Osteoblast (primary cell): ENCODE data around the gene ASIP. TPM values are rescaled to one million over a fixed set of nuclear protein-coding genes. Genes with fewer than 3 reads are reported as not detected.
"Not testable (repeated sequence)": the region's sequence is repeated elsewhere in the genome, so short reads cannot be mapped to it uniquely, and the experiment has no call there.

Source experiments
- DNase-seq: peaks from one replicate; pipeline ENCODE4 v3.0.0; 2011; ENCODE audit warnings: low spot score, mixed read lengths; ENCODE audit not compliant: insufficient read length; ENCODE audit errors: missing footprints
- H2AFZ ChIP-seq: 2 replicates; pipeline ENCODE4 v1.6.0; 2011; ENCODE audit warnings: mild to moderate bottlenecking, low read length
- H3K27ac ChIP-seq: 2 replicates; pipeline ENCODE4 v1.5.1; 2011; ENCODE audit warnings: mild to moderate bottlenecking, low read depth, low read length, moderate library complexity
- H3K27me3 ChIP-seq: 2 replicates; pipeline ENCODE4 v1.6.0; 2012; ENCODE audit warnings: mild to moderate bottlenecking, control low read depth, inconsistent platforms, low read length, moderate library complexity; ENCODE audit not compliant: insufficient read depth
- H3K36me3 ChIP-seq: 2 replicates; pipeline ENCODE4 v1.5.1; 2011; ENCODE audit warnings: mild to moderate bottlenecking, low read length, control low read depth, moderate library complexity; ENCODE audit not compliant: insufficient read depth
- H3K4me1 ChIP-seq: 2 replicates; pipeline ENCODE4 v1.5.1; 2011; ENCODE audit warnings: mild to moderate bottlenecking, low read length, control low read depth, moderate library complexity; ENCODE audit not compliant: insufficient read depth
- H3K4me2 ChIP-seq: 2 replicates; pipeline ENCODE4 v1.6.0; 2011; ENCODE audit warnings: mild to moderate bottlenecking, low read length; ENCODE audit not compliant: insufficient read depth
- H3K4me3 ChIP-seq: fragments of 200-600 bp; sonication (generic); 3 replicates; pipeline ENCODE4 v1.5.1; 2012; ENCODE audit warnings: mild to moderate bottlenecking, low read length, inconsistent platforms; ENCODE audit not compliant: insufficient read depth
- H3K79me2 ChIP-seq: 2 replicates; pipeline ENCODE4 v1.6.0; 2012; ENCODE audit warnings: mild to moderate bottlenecking, low read length, control low read depth, inconsistent platforms; ENCODE audit not compliant: insufficient read depth
- H3K9me3 ChIP-seq: 2 replicates; pipeline ENCODE4 v1.5.1; 2011; ENCODE audit warnings: low read depth, low read length, control low read depth
- H4K20me1 ChIP-seq: 2 replicates; pipeline ENCODE4 v1.6.0; 2012; ENCODE audit warnings: mild to moderate bottlenecking, low read length, control low read depth; ENCODE audit not compliant: insufficient read depth
- total RNA-seq: library from RNA; depleted of rRNA; stranded (reverse); fragments of >200 nt; gene quantifications from 2 replicates; pipeline ENCODE4 v1.2.3, GENCODE V29; 2012
- TF ChIP-seq, protein P1 (sequence below): IDR thresholded peaks from 2 replicates; pipeline ENCODE4 v1.5.1; 2011; ENCODE audit warnings: mild to moderate bottlenecking, low read depth, low read length, moderate library complexity; ENCODE audit errors: extremely low read depth

The ASIP gene
- total RNA-seq, 1 donor: not detected

DNA sequence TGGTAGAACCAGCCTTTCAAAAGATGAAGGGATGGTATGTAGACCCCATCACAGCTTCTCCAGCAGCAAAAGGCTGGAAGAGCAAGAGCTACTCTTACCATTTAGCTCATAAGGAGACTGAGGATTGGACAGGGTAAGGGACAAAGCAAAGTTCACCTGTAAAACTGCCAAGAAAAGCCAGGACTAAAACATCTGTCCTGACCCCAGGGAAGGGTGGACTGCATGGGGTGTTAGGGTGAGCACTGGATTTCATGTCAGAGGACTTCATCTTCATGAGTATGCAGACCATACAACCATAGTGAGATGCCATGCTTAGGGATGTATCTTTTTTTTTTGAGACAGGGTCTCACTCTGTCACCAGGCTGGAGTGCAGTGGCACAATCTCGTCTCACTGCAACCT, 42.6 kb downstream of the ASIP start:
- Histone ChIP-seq H2AFZ (no peak overlapping the region), H3K9me3 (no peaks in the 10 kb centered on the region), H3K4me2 (no peak overlapping the region), H3K4me3 (no peak overlapping the region), H4K20me1 (no peaks in the 10 kb centered on the region), H3K27ac (no peak overlapping the region), H3K36me3 (peaks cover 65% of the 10 kb centered on the region), H3K4me1 (no peaks in the 10 kb centered on the region), H3K79me2 (no peaks in the 10 kb centered on the region), H3K27me3 (no peaks in the 10 kb centered on the region)
- TF ChIP-seq, protein P1, sequence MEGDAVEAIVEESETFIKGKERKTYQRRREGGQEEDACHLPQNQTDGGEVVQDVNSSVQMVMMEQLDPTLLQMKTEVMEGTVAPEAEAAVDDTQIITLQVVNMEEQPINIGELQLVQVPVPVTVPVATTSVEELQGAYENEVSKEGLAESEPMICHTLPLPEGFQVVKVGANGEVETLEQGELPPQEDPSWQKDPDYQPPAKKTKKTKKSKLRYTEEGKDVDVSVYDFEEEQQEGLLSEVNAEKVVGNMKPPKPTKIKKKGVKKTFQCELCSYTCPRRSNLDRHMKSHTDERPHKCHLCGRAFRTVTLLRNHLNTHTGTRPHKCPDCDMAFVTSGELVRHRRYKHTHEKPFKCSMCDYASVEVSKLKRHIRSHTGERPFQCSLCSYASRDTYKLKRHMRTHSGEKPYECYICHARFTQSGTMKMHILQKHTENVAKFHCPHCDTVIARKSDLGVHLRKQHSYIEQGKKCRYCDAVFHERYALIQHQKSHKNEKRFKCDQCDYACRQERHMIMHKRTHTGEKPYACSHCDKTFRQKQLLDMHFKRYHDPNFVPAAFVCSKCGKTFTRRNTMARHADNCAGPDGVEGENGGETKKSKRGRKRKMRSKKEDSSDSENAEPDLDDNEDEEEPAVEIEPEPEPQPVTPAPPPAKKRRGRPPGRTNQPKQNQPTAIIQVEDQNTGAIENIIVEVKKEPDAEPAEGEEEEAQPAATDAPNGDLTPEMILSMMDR: no peak
- DNase-seq: peak; percentile 58

DNA sequence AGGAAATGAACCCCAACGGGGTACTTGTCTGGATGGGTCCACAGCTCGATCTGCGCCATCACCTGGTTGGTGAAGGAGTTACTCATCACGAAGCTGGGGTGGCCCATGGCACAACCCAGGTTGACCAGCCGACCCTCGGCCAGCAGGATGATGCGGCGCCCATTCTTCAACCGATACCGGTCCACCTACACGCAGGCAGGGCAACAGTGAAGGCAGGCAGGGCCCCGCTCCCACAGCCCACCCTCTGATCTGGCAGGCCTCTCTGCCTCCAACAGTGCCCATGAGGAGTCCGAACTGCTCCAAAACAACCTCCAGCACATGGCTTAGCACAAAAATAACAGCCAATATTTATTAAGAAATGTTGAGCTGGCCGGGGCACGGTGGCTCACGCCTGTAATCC, 44.2 kb downstream of the ASIP start:
- no peak overlapping the region for H3K27ac ChIP-seq
- TF ChIP-seq, protein P1: no peak
- DNase-seq: no peak
- no peak overlapping the region for H3K4me3 ChIP-seq
- H3K9me3 ChIP-seq: no peaks in the 10 kb centered on the region
- no peaks in the 10 kb centered on the region for H3K79me2 ChIP-seq
- no peak overlapping the region for H3K4me2 ChIP-seq
- H3K4me1 ChIP-seq: no peaks in the 10 kb centered on the region
- H4K20me1 ChIP-seq: no peaks in the 10 kb centered on the region
- H3K27me3 ChIP-seq: no peaks in the 10 kb centered on the region
- H2AFZ ChIP-seq: no peak overlapping the region
- peaks cover 62% of the 10 kb centered on the region for H3K36me3 ChIP-seq

DNA sequence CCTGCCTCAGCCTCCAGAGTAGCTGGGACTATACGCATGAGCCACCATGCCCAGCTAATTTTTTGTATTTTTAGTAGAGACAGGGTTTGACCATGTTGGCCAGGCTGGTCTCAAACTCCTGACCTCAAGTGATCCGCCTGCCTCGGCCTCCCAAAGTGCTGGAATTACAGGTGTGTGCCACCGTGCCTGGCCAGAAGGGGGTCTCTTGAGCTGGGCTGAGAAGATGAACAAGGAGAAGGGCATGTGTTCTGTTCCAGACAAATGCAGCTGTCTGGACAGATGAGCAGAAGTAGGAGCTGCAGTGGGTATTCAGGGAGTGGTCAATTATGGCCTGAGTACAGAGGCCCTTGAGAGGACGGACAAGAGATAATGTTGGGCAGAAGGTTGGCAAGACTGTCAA, 46.3 kb downstream of the ASIP start:
- H3K4me1 ChIP-seq, H4K20me1 ChIP-seq, H3K4me3 ChIP-seq, H3K27ac ChIP-seq, H3K4me2 ChIP-seq, H3K79me2 ChIP-seq, DNase-seq, H3K9me3 ChIP-seq, H3K27me3 ChIP-seq, H2AFZ ChIP-seq: not testable (repeated sequence)
- peaks cover 63% of the 10 kb centered on the region for H3K36me3 ChIP-seq

DNA sequence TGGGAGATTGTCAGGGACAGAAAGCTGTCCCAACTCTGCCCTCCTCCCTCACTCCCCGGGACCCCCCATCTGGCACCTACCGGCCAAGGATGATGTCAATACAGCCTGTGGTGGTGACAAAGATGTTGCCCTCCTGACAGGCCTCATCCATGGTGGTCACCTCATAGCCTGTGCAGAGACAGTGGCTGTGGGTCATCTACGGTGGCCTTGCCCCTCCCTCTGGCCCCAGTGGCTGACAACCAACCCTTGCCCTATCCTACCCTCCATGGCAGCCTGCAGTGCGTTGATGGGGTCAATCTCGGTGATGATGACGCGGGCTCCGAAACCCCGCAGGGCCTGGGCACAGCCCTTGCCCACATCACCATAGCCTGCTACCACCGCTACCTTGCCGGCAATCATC, 49.2 kb downstream of the ASIP start:
- no peak overlapping the region for H3K4me2 ChIP-seq
- no peak overlapping the region for H2AFZ ChIP-seq
- H4K20me1 ChIP-seq: no peaks in the 10 kb centered on the region
- no peak for DNase-seq
- H3K79me2 ChIP-seq: peaks cover 4% of the 10 kb centered on the region
- no peaks in the 10 kb centered on the region for H3K9me3 ChIP-seq
- TF ChIP-seq, protein P1: no peak
- H3K4me3 ChIP-seq: no peak overlapping the region
- no peaks in the 10 kb centered on the region for H3K27me3 ChIP-seq
- H3K27ac ChIP-seq: no peak overlapping the region
- H3K36me3 ChIP-seq: peaks cover 56% of the 10 kb centered on the region
- no peaks in the 10 kb centered on the region for H3K4me1 ChIP-seq
